GM23338 (cell line): ENCODE measurements around the gene UGT1A3. TPM values are rescaled to one million over a fixed set of nuclear protein-coding genes. Genes with fewer than 3 reads are reported as not detected.

Experiments used
- ATAC-seq: fragments of 200-7000 bp; cut with Tn5 transposase; 3 replicates; pipeline ENCODE4 v1.9.1; 2020
- DNase-seq: peaks from one replicate; pipeline ENCODE4 v3.0.0-alpha.2; 2015; ENCODE audit warnings: low spot score
- H2AFZ ChIP-seq: fragments of 200-600 bp; sonication (generic); 2 replicates; pipeline ENCODE4 v1.8.0; 2016; ENCODE audit warnings: antibody characterized with exemption, mild to moderate bottlenecking, moderate library complexity
- H3F3A ChIP-seq: fragments of 200-600 bp; sonication (generic); replicated peaks from 2 replicates; pipeline ENCODE4 v1.8.0; 2017; ENCODE audit warnings: antibody characterized with exemption, mixed run types, low read depth
- H3K27ac ChIP-seq: fragments of 200-600 bp; sonication (generic); 2 replicates; pipeline ENCODE4 v1.6.1; 2016; ENCODE audit warnings: low read depth
- H3K27me3 ChIP-seq: fragments of 200-600 bp; sonication (generic); 2 replicates; pipeline ENCODE4 v1.8.0; 2016; ENCODE audit warnings: mild to moderate bottlenecking, mixed run types, moderate library complexity; ENCODE audit not compliant: insufficient read depth
- H3K36me3 ChIP-seq: fragments of 200-600 bp; sonication (generic); 2 replicates; pipeline ENCODE4 v1.8.0; 2016; ENCODE audit warnings: mild to moderate bottlenecking; ENCODE audit not compliant: insufficient read depth
- H3K4me1 ChIP-seq: fragments of 200-600 bp; sonication (generic); 2 replicates; pipeline ENCODE4 v1.8.0; 2016; ENCODE audit warnings: mild to moderate bottlenecking, moderate library complexity; ENCODE audit not compliant: insufficient read depth
- H3K4me2 ChIP-seq: fragments of 200-600 bp; sonication (generic); 2 replicates; pipeline ENCODE4 v1.7.1; 2017; ENCODE audit warnings: mixed run types
- H3K4me3 ChIP-seq: fragments of 200-600 bp; sonication (generic); 2 replicates; pipeline ENCODE4 v1.6.1; 2016; ENCODE audit warnings: mixed run types
- H3K79me2 ChIP-seq: fragments of 200-600 bp; sonication (generic); replicated peaks from 2 replicates; pipeline ENCODE4 v1.8.0; 2017; ENCODE audit warnings: mild to moderate bottlenecking; ENCODE audit not compliant: insufficient read depth
- H3K9me2 ChIP-seq: fragments of 200-600 bp; sonication (generic); 2 replicates; pipeline ENCODE4 v1.8.0; 2017; ENCODE audit not compliant: insufficient read depth
- H4K20me1 ChIP-seq: fragments of 200-600 bp; sonication (generic); replicated peaks from 2 replicates; pipeline ENCODE4 v1.8.0; 2017; ENCODE audit warnings: mild to moderate bottlenecking; ENCODE audit not compliant: insufficient read depth
- H3K27ac Mint-ChIP-seq: 2 replicates; pipeline ENCODE4 v1.8.0; 2020; ENCODE audit warnings: inconsistent platforms, mild to moderate bottlenecking, moderate library complexity, mixed read lengths
- H3K27me3 Mint-ChIP-seq: 3 replicates; pipeline ENCODE4 v1.8.0; 2022; ENCODE audit warnings: low read depth, mild to moderate bottlenecking, moderate library complexity, mixed read lengths, inconsistent platforms; ENCODE audit not compliant: insufficient read depth, poor library complexity
- H3K36me3 Mint-ChIP-seq: 3 replicates; pipeline ENCODE4 v1.8.0; 2021; ENCODE audit warnings: low read depth, mild to moderate bottlenecking, inconsistent platforms, moderate library complexity, mixed read lengths
- H3K4me1 Mint-ChIP-seq: 3 replicates; pipeline ENCODE4 v1.8.0; 2020; ENCODE audit warnings: mild to moderate bottlenecking, inconsistent platforms, mixed read lengths
- H3K4me3 Mint-ChIP-seq: 3 replicates; pipeline ENCODE4 v1.8.0; 2021; ENCODE audit warnings: moderate library complexity, mild to moderate bottlenecking, inconsistent platforms, mixed read lengths
- H3K9me3 Mint-ChIP-seq: 3 replicates; pipeline ENCODE4 v1.8.0; 2020; ENCODE audit warnings: moderate library complexity, mild to moderate bottlenecking, inconsistent platforms, mixed read lengths
- CREB1 ChIP-seq: fragments of 250-450 bp; sonication (Bioruptor Pico); IDR thresholded peaks from 2 replicates; pipeline ENCODE4 v1.5.0; 2020; ENCODE audit warnings: low read depth, mild to moderate bottlenecking, moderate library complexity
- EZH2 ChIP-seq: fragments of 200-600 bp; sonication (generic); IDR thresholded peaks from one replicate; pipeline ENCODE4 v1.8.0; 2017; ENCODE audit warnings: antibody characterized with exemption, mild to moderate bottlenecking, low read depth; ENCODE audit not compliant: unreplicated experiment
- EZH2phosphoT487 ChIP-seq: fragments of 200-600 bp; sonication (generic); IDR thresholded peaks from one replicate; pipeline ENCODE4 v1.8.1; 2018; ENCODE audit warnings: antibody characterized with exemption; ENCODE audit not compliant: unreplicated experiment
- NANOG ChIP-seq: IDR thresholded peaks from 2 replicates; pipeline ENCODE4 v1.6.1; 2016; ENCODE audit warnings: antibody characterized with exemption, borderline replicate concordance
- POLR2AphosphoS5 ChIP-seq: IDR thresholded peaks from 2 replicates; pipeline ENCODE4 v1.6.1; 2016; ENCODE audit warnings: antibody characterized with exemption, low read depth
- REST ChIP-seq: IDR thresholded peaks from one replicate; pipeline ENCODE4 v1.6.1; 2018; ENCODE audit warnings: antibody characterized with exemption; ENCODE audit not compliant: unreplicated experiment
- STAT1 ChIP-seq: IDR thresholded peaks from one replicate; pipeline ENCODE4 v1.6.1; 2016; ENCODE audit warnings: antibody characterized with exemption; ENCODE audit not compliant: unreplicated experiment
- ZNF331 ChIP-seq: fragments of 250-450 bp; sonication (Bioruptor Pico); IDR thresholded peaks from 2 replicates; pipeline ENCODE4 v1.5.0; 2020; ENCODE audit warnings: low read depth, mild to moderate bottlenecking, moderate library complexity
- ZNF462 ChIP-seq: fragments of 250-450 bp; sonication (Bioruptor Pico); IDR thresholded peaks from 2 replicates; pipeline ENCODE4 v1.5.0; 2020; ENCODE audit warnings: mild to moderate bottlenecking, moderate library complexity
- polyA plus RNA-seq: library from polyadenylated mRNA; unstranded; fragments of >200 nt; fragmentation: Nextera tagmentation; extraction: Ambion mirVana; gene quantifications from 2 replicates; pipeline ENCODE4 v1.2.1, GENCODE V29; 2016
- total RNA-seq: library from RNA; depleted of rRNA; stranded (reverse); fragments of >200 nt; shearing (Covaris generic); gene quantifications from 2 replicates; pipeline ENCODE4 v1.2.3, GENCODE V29; 2014

The UGT1A3 gene
- total and polyA plus RNA-seq, 2 experiments from 2014 or later: not detected

DNA sequence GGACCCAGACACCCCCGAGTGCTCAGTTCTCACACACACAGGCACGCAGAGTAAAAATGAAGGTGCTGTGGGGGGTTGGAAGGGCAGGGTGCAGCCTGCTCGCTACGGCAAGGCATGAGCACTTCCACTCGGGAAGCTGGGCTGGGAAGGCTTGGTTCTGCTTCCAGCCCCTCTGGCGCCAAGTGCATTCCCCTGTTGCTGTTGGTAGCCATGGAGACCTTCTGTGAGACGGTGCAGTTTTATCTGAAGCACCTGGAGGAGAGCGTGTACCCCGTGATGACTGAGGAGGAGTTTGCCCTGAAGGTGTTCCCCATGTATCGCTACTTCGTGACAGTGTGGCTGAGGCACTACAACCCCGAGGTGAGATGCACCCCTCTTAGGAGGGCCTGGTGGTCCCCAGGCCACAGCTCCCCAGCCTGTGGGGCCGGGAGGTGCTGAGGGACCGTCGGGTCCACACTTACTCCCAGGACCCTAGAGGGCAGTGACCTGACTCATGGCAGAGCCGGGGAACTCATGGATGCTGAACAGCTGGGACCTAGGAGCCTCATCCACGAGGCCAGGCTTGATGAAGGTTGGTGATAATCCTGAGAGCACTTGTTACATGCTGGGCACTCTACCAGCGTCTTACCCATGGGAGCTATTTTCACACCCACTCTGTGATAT, 64.8 kb downstream of the UGT1A3 start:
- TF ChIP-seq STAT1: no peak
- TF ChIP-seq ZNF462 (CRISPR knock-in tag): no peak
- H3K4me1 ChIP-seq: no peaks in the 10 kb centered on the region
- no peaks in the 10 kb centered on the region; the same call in 1 of the 3 replicates for H3K36me3 Mint-ChIP-seq
- no peaks in the 10 kb centered on the region for H3F3A ChIP-seq
- no peak overlapping the region for H3K4me3 ChIP-seq
- peaks cover 16% of the 10 kb centered on the region for H3K9me3 Mint-ChIP-seq
- H3K27me3 Mint-ChIP-seq: peaks cover 11% of the 10 kb centered on the region
- no peaks in the 10 kb centered on the region for H4K20me1 ChIP-seq
- H3K27ac Mint-ChIP-seq: no peak overlapping the region
- no peaks in the 10 kb centered on the region; the same call in 2 of the 3 replicates for H3K4me1 Mint-ChIP-seq
- H3K4me3 Mint-ChIP-seq: no peak overlapping the region
- no peaks in the 10 kb centered on the region for H3K36me3 ChIP-seq
- DNase-seq (no peak), ATAC-seq (no peak)
- H3K27me3 ChIP-seq: no peaks in the 10 kb centered on the region
- no peak overlapping the region for H3K4me2 ChIP-seq
- no peaks in the 10 kb centered on the region for H3K9me2 ChIP-seq
- no peak overlapping the region for H2AFZ ChIP-seq
- no peak overlapping the region for H3K27ac ChIP-seq
- no peaks in the 10 kb centered on the region for H3K79me2 ChIP-seq

DNA sequence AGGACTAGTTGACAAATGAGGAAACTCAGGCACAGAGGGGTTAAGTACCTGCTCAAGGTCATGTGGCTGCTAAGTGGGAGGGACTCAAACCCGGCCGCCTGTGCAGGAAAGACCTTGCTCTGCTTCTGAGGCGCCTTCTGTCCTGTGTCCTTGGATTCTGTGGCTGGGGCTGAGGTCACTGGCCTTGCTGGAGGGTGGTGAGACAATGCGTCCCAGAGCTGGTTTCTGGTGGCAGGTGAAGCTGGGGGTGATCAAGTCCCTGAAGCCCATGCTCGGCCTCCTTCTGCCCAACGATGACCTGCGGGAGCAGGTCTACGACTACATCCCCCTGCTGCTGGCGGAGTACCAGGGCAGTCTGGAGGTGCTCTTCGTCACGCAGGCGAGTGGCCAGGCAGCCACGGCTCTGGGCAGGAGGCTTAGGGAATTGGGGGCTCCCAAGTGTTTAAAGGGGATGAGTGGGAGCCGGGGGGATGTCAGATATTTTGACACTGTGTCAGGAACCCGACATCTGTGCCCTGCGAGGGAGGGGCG, 65.4 kb downstream of the UGT1A3 start:
- Histone ChIP-seq H3K36me3 (no peaks in the 10 kb centered on the region), H3K27ac (no peak overlapping the region), H2AFZ (no peak overlapping the region), H3K9me2 (no peaks in the 10 kb centered on the region), H3K27me3 (no peaks in the 10 kb centered on the region), H3K4me1 (no peaks in the 10 kb centered on the region), H3K79me2 (no peaks in the 10 kb centered on the region), H3F3A (no peaks in the 10 kb centered on the region), H4K20me1 (no peaks in the 10 kb centered on the region), H3K4me2 (no peak overlapping the region), H3K4me3 (no peak overlapping the region)
- no peak for ATAC-seq
- Mint-ChIP-seq H3K36me3 (no peaks in the 10 kb centered on the region; the same call in 1 of the 3 replicates), H3K4me1 (no peaks in the 10 kb centered on the region; the same call in 2 of the 3 replicates), H3K27ac (no peak overlapping the region), H3K27me3 (peaks cover 7% of the 10 kb centered on the region), H3K4me3 (no peak overlapping the region), H3K9me3 (peaks cover 13% of the 10 kb centered on the region)
- DNase-seq: no peak
- TF ChIP-seq ZNF331 (no peak), CREB1 (CRISPR knock-in tag) (no peak), EZH2phosphoT487 (no peak), STAT1 (no peak), EZH2 (no peak), NANOG (no peak), REST (no peak), POLR2AphosphoS5 (no peak)
